Mammary epithelial cell (primary cell): ENCODE measurements around the gene LACC1.

Experiments
- CTCF ChIP-seq, 2 donors: IDR thresholded peaks in 1 of 2; conservative IDR thresholded peaks in 1 of 2; 2 replicates each; pipeline ENCODE4 v1.5.1; 2011 to 2012; ENCODE audit warnings: inconsistent platforms in 2 of 2, low read length in 2 of 2, mild to moderate bottlenecking in 2 of 2, control low read depth in 1 of 2, low read depth in 1 of 2; ENCODE audit not compliant: insufficient read depth in 1 of 2; ENCODE audit errors: extremely low read depth in 1 of 2
- EZH2 ChIP-seq: IDR thresholded peaks from 2 replicates; pipeline ENCODE4 v1.6.1; 2012; ENCODE audit warnings: low read length, inconsistent platforms, borderline replicate concordance

- TF ChIP-seq CTCF (conservative IDR thresholded peaks at IDR 0.05 in 1 of 2, IDR thresholded peaks at IDR 0.05 in 1 of 2; ENCODE audit: extremely low read depth in 1 of 2, insufficient read depth in 1 of 2, low read depth in 1 of 2, low read length in 2 of 2) = no peak
- TF ChIP-seq EZH2 = no peak
Measured at GRCh38 chr13:43895940-43896339, 16.2 kb downstream of the LACC1 start.
